Measurements from ENCODE around the gene RIPPLY3.
A peak's percentile ranks its signal among the peaks of the same experiment; 100 is the strongest.
"Not testable (repeated sequence)": the region's sequence is repeated elsewhere in the genome, so short reads cannot be mapped to it uniquely, and the experiment has no call there.

Gene RIPPLY3

DNA sequence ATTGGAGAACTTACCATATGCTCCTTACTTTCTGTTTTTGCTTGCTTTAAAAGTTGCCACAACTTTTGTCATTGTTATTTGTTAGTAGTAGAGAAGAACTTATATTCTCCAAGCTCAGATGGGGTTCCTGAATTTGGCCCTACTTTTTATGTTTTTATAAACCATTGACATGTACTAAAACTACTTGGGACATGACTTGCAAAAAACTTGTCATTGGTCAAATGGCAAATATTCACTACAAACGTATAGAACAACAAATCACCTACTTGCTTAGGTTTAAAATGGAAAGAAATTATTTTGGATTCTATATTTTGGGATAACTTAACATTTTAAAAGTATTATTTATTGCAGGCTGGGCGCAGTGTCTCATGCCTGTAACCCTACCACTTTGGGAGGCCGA is 33.7 kb downstream of the RIPPLY3 start:
- in situ Hi-C loops (cut with HindIII; ENCODE audit: low pct_unique_long_range_greater_than_20kb, low sequenced_read_pairs): no loop called here
- DNase-seq (ENCODE audit: low read depth in 1 of 2, low spot score in 1 of 2): no peak
- no peak for TF ChIP-seq JUND (IDR thresholded peaks at IDR 0.05; ENCODE audit: low read depth)

DNA sequence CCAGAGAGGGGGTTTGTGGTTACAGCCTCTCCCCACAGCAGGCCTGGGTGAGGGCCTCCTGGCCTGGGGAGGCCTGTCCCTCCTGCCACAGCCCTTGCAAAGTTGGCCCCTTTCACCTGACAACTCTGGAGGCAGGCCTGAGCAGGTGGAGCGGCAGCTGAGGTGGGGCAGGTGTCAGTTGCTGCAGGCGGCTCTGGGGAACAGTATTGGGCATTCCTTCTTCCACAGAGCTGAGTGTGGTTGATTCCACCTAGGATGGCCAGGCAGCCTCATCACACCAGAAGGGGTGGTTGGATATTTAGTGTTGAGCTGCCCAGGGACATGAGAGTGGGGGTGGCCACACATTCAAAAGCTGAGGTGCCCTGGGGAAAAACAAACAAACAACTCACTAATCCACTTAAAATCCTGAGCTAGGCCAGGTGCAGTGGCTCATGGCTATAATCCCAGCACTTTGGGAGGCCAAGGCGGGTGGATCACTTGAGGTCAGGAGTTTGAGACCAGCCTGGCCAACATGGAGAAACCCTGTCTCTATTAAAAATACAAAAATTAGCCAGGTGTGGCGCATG is 35.3 kb downstream of the RIPPLY3 start:
- in situ Hi-C loops (cut with HindIII; ENCODE audit: low pct_unique_long_range_greater_than_20kb, low sequenced_read_pairs): no loop called here
- peak in 1 of 2 experiments; percentile 76 for DNase-seq (ENCODE audit: low read depth in 1 of 2, low spot score in 1 of 2)

DNA sequence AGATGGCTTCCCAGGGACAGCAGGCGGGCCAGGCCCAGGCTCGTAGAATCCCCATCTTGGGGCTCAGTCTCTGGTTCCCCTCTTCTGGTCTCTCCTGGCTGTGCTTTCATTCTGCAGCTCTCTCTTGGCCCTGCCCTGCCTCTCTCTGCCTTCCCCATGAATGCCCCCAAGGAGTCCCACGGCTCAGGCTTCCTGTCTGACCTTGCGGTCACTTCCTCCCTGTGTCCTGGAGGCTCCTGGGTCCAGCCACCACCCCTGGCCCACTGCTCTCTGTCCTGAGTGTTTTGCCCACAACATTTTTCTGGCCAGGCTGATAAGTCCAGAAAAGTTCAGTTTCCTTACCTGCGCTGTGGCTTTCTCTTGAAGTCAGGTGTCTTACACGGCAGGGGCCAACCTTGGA is 37.3 kb downstream of the RIPPLY3 start:
- in situ Hi-C loops (cut with HindIII; ENCODE audit: low pct_unique_long_range_greater_than_20kb, low sequenced_read_pairs): no loop called here

More for the DNA sequence above, 35.3 kb downstream of the RIPPLY3 start:
- no peak for TF ChIP-seq JUND (IDR thresholded peaks at IDR 0.05; ENCODE audit: low read depth)

GRCh38 chr21:37044643-37045042 is 38.1 kb downstream of the RIPPLY3 start:
- no peak for DNase-seq (ENCODE audit: low read depth in 1 of 2, low spot score in 1 of 2)
- in situ Hi-C loops (cut with HindIII; ENCODE audit: low pct_unique_long_range_greater_than_20kb, low sequenced_read_pairs): no loop called here

More for the DNA sequence above, 37.3 kb downstream of the RIPPLY3 start:
- no peak for TF ChIP-seq JUND (IDR thresholded peaks at IDR 0.05; ENCODE audit: low read depth)
- DNase-seq (ENCODE audit: low read depth in 1 of 2, low spot score in 1 of 2): no peak

DNA sequence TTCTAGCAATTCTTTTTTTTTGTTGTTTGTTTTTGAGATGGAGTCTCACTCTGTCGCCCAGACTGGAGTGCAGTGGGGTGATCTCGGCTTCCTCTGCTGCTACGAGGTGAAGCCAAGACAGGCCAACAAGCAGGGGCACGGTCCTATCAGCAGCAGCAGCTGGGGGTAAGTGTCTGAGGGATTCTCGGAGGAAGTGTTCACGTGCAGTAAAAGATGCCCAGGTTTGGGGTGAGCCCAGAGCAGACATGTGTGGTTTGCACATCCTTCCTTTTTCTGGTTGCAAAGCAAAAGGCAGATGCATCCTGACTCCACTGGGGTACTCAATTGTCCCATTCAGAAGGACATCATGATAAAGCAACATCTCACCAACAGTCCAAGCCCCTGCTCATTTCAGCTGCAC is 38.6 kb downstream of the RIPPLY3 start:
- in situ Hi-C loops (cut with HindIII; ENCODE audit: low pct_unique_long_range_greater_than_20kb, low sequenced_read_pairs): no loop called here
- TF ChIP-seq JUND (IDR thresholded peaks at IDR 0.05; ENCODE audit: low read depth): no peak
- DNase-seq (ENCODE audit: low read depth in 1 of 2, low spot score in 1 of 2): no peak

More at GRCh38 chr21:37044643-37045042, 38.1 kb downstream of the RIPPLY3 start:
- no peak for TF ChIP-seq JUND (IDR thresholded peaks at IDR 0.05; ENCODE audit: low read depth)

DNA sequence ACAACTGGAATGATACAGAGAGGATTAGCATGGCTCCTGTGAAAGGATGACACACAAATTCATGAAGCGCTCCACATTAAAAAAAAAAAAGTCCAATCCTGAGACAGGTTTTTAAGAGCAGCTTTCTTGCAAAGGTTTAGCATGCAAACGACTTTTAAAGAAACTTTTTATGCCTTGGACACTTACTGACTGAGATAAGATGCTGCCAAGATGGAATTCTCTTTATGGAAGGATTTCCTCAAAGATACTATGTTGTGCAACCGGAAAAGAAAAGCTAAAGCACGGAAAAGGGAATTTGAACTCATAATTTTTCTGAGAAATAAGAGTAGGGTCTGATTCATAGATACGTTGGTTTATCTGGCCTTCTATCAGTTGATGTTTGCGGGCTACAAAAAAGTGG is 39.1 kb downstream of the RIPPLY3 start:
- DNase-seq (ENCODE audit: low read depth in 1 of 2, low spot score in 1 of 2): no peak
- no peak for TF ChIP-seq JUND (IDR thresholded peaks at IDR 0.05; ENCODE audit: low read depth)
- in situ Hi-C loops (cut with HindIII; ENCODE audit: low pct_unique_long_range_greater_than_20kb, low sequenced_read_pairs): no loop called here

DNA sequence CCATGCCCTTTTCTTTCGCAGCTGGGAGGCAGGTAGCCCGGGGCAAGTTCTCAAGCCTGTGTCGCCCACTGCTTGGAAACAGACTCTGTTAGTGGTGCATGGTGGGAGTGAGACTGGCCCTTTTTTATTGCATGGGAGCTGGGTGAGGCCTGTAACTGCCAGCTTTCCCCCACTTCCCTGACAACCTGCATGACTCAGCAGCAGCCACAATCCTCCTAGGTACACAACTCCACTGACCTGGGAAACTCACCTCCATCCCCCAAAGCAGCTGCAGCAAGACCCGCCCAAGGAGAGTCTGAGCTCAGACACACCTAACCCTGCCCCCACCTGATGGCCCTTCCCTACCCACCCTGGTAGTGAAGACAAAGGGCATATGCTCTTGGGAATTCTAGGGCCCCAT is 40.6 kb downstream of the RIPPLY3 start:
- no peak for DNase-seq (ENCODE audit: low read depth in 1 of 2, low spot score in 1 of 2)
- in situ Hi-C loops (cut with HindIII; ENCODE audit: low pct_unique_long_range_greater_than_20kb, low sequenced_read_pairs): no loop called here
- no peak for TF ChIP-seq JUND (IDR thresholded peaks at IDR 0.05; ENCODE audit: low read depth)

DNA sequence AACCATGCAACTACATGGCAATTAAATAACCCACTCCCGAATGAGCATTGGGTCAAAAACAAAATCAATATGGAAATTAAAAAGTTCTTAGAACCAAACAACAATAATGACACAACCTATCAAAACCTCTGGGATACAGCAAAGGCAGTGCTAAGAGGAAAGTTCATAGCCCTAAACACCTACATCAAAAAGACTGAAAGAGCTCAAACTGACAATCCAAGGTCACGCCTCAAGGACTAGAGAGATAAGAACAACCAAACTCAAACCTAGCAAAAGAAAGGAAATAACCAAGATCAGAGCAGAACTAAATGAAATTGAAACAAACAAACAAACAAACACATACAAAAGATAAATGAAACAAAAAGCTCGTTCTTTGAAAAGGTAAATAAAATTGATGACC is 43.2 kb downstream of the RIPPLY3 start:
- in situ Hi-C loops (cut with HindIII; ENCODE audit: low pct_unique_long_range_greater_than_20kb, low sequenced_read_pairs): not testable (repeated sequence)

DNA sequence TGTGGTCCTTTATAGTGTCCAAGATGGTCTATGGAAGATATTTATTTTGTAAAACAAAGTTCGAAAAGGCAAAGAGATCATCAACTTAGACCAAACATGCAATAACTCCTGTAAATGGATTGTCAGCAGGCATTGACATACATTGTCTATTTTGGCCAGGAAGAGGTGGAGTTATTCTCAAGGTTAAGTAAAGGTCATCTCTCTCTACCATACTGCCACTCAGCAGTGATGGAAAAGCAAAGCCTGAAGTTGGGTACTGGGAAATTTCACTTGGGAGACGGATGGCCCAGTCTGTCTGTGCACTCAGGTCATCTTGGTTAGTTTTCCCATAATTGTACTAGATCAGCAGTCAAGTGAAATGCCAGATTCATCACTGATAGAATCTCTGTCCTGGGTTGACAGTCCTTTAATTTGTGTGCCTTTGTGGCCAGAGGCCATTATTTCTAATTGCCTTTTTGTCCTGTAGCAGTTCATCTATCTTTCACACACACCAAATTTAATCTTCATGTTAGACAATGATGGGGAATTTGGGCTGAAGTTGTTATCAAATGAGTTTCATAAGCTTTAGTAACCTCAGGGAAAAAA is 48.9 kb downstream of the RIPPLY3 start:
- DNase-seq (ENCODE audit: low read depth in 1 of 2, low spot score in 1 of 2): no peak
- no peak for TF ChIP-seq JUND (IDR thresholded peaks at IDR 0.05; ENCODE audit: low read depth)
- in situ Hi-C loops (cut with HindIII; ENCODE audit: low pct_unique_long_range_greater_than_20kb, low sequenced_read_pairs): no loop called here

More for the DNA sequence above, 43.2 kb downstream of the RIPPLY3 start:
- DNase-seq (ENCODE audit: low read depth in 1 of 2, low spot score in 1 of 2): not testable (repeated sequence)

DNA sequence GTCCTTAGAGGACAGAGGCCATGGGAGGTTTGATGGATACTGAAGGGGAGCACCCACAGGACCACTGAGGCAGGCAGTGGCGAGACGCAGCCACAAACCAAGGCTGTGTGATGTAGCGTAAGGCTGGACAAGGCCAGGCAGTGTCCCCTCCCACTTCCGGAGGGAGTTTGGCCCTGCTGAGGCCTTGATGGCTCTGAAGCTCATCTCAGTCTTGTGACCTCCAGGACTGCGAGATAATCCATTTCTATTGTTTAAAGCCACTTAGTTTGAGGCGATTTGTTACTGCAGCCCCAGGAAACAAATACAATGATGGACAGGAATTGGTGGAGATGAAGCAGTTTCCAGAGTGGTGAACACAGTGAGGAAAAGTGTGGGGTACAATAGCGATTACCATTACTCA is 51.1 kb downstream of the RIPPLY3 start:
- TF ChIP-seq JUND (IDR thresholded peaks at IDR 0.05; ENCODE audit: low read depth): no peak
- no peak for DNase-seq (ENCODE audit: low read depth in 1 of 2, low spot score in 1 of 2)
- in situ Hi-C loops (cut with HindIII; ENCODE audit: low pct_unique_long_range_greater_than_20kb, low sequenced_read_pairs): no loop called here

DNA sequence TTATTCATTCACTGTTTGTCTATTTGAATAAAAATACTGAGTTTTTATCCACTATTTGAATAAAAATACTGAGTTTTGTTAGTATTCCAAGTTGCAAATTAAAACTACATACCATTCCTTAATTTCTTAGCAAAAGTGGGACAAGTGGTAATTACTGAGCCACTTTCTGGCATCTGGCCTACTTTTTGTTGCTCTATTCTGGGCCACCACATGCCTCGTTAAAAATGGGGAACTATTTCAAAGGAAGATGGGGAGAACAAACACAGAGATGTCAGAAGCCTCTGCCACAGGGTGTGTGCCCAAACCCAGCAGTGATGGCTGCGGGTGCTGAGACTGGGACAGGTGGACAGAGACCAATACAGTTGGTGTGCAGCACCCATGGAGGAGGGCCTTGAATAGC is 51.8 kb downstream of the RIPPLY3 start:
- TF ChIP-seq JUND (IDR thresholded peaks at IDR 0.05; ENCODE audit: low read depth): no peak
- in situ Hi-C loops (cut with HindIII; ENCODE audit: low pct_unique_long_range_greater_than_20kb, low sequenced_read_pairs): no loop called here
- DNase-seq (ENCODE audit: low read depth in 1 of 2, low spot score in 1 of 2): no peak

DNA sequence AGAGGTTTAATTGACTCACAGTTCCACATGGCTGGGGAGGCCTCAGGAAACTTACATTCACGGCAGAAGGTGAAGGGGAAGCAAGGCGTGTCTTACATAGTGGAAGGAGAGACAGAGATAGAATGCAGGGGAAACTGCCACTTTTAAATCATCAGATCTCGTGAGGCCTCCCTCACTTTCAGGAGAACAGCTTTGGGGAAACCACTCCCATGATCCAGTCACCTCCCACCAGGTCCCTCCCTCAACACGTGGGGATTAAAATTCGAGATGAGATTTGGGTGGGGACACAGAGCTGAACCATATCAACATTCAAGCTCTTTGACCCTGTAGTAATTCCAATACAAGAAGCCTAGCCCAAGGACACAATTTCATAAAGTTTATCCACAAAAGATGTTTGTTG is 52.7 kb downstream of the RIPPLY3 start:
- TF ChIP-seq JUND (IDR thresholded peaks at IDR 0.05; ENCODE audit: low read depth): no peak
- in situ Hi-C loops (cut with HindIII; ENCODE audit: low pct_unique_long_range_greater_than_20kb, low sequenced_read_pairs): no loop called here
- no peak for DNase-seq (ENCODE audit: low read depth in 1 of 2, low spot score in 1 of 2)

DNA sequence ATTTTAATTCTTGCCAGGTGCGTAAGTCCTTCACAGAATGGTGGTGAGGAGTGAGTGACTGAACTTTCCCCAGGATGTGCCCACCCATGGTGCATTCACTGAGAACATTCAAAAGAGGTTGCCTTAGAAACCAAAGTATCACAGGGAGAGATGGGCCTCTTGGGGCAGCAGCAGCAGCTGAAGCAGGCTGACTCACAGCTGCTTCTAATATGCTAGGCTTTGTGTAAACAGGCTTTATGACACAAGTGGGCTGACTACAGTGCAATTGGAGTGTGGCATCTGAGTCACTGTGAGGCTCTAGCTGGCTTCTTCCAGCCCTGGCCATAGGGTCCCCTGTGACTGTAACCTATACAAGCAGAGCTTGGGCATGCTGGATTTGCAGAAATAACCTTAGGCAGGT is 53.8 kb downstream of the RIPPLY3 start:
- DNase-seq (ENCODE audit: low read depth in 1 of 2, low spot score in 1 of 2): peak in 1 of 2 experiments; percentile 62
- in situ Hi-C loops (cut with HindIII; ENCODE audit: low pct_unique_long_range_greater_than_20kb, low sequenced_read_pairs): no loop called here

More for the DNA sequence above, 53.8 kb downstream of the RIPPLY3 start:
- TF ChIP-seq JUND (IDR thresholded peaks at IDR 0.05; ENCODE audit: low read depth): no peak

Data from T47D (cell line).